ENCODE data around the gene NDUFB6. TPM values are rescaled to one million over a fixed set of nuclear protein-coding genes. Genes with fewer than 3 reads are reported as not detected.
A peak's percentile ranks its signal among the peaks of the same experiment; 100 is the strongest.
"Not testable (repeated sequence)": the region's sequence is repeated elsewhere in the genome, so short reads cannot be mapped to it uniquely, and the experiment has no call there.

NDUFB6 gene
- total RNA-seq, 6 experiments from 2014 or later: 62.5 to 78.6 (median 70.7) TPM

GRCh38 chr9:32526041-32526706, 46.8 kb downstream of the NDUFB6 start, which contains the start of gene RIGI:
TSS of gene RIGI (minus strand) at chr9:32526196. CDS start at chr9:32526166, 30 bp downstream.
- Mint-ChIP-seq H3K27me3 (ENCODE audit: insufficient read depth) (no peaks in the 10 kb centered on the region), H3K4me3 (peak within 1 kb of the TSS; percentile 93), H3K4me1 (ENCODE audit: low read depth) (peaks cover 40% of the 10 kb centered on the region), H3K27ac (peak within 1 kb of the TSS; percentile 83), H3K9me3 (no peaks in the 10 kb centered on the region), H3K36me3 (ENCODE audit: low read depth) (peaks cover 8% of the 10 kb centered on the region)
- TF ChIP-seq, protein P1, sequence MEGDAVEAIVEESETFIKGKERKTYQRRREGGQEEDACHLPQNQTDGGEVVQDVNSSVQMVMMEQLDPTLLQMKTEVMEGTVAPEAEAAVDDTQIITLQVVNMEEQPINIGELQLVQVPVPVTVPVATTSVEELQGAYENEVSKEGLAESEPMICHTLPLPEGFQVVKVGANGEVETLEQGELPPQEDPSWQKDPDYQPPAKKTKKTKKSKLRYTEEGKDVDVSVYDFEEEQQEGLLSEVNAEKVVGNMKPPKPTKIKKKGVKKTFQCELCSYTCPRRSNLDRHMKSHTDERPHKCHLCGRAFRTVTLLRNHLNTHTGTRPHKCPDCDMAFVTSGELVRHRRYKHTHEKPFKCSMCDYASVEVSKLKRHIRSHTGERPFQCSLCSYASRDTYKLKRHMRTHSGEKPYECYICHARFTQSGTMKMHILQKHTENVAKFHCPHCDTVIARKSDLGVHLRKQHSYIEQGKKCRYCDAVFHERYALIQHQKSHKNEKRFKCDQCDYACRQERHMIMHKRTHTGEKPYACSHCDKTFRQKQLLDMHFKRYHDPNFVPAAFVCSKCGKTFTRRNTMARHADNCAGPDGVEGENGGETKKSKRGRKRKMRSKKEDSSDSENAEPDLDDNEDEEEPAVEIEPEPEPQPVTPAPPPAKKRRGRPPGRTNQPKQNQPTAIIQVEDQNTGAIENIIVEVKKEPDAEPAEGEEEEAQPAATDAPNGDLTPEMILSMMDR (IDR thresholded peaks at IDR 0.05): peak; percentile 74
- DNase-seq: peak; percentile 88

- TF ChIP-seq, protein P1 (IDR thresholded peaks at IDR 0.05): no peak
- peaks cover 35% of the 10 kb centered on the region for H3K4me1 Mint-ChIP-seq (ENCODE audit: low read depth)
- H3K9me3 Mint-ChIP-seq: no peaks in the 10 kb centered on the region
- H3K27me3 Mint-ChIP-seq (ENCODE audit: insufficient read depth): no peaks in the 10 kb centered on the region
- H3K36me3 Mint-ChIP-seq (ENCODE audit: low read depth): peaks cover 9% of the 10 kb centered on the region
- no peak for DNase-seq
- H3K4me3 Mint-ChIP-seq: peak overlapping the region; percentile 93
- peak overlapping the region; percentile 83 for H3K27ac Mint-ChIP-seq
Observed at GRCh38 chr9:32525709-32526030, 47.3 kb downstream of the NDUFB6 start.

DNA sequence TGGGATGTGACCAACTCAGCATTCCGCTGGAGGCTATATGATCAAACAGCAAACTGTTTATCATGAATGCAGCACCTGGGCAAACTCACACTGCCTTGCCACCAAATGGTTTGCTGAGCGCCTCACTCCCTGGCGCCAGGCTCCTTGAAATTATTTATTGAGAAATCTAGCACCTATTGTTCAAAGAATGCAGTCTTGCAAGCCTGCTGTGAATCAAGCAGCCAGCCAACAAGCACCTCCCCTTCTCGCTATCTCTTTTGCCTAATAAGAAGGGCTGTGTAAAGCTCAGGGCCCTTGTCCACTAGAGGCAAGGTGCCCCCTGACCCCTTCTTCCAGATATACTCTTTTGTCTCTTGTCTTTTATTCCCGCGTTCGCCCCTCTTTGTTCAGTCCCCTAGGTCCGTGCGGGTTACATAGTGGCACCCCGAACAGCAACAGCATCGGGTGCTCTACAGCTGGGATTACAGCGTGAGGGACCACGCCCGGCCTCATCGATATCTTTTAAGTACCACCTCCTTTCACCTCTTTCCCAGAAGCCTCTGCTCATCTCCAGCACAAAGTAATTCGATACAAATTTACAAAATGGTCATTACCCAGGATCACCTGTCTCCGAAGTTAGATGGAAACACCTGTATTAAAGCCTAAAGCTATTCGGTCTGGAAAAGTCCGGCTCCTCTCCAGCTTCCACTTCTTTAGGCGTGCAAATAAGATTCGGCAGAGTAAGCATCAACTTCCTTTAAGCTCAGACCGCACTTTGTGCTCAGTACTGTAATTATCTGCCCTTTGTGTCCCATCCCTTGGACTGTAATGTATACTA, 47.9 kb downstream of the NDUFB6 start:
- H3K4me1 Mint-ChIP-seq (ENCODE audit: low read depth): peaks cover 35% of the 10 kb centered on the region
- peak overlapping the region; percentile 93 for H3K4me3 Mint-ChIP-seq
- TF ChIP-seq, protein P1 (IDR thresholded peaks at IDR 0.05): no peak
- H3K36me3 Mint-ChIP-seq (ENCODE audit: low read depth): peaks cover 9% of the 10 kb centered on the region
- H3K27me3 Mint-ChIP-seq (ENCODE audit: insufficient read depth): no peaks in the 10 kb centered on the region
- no peak for DNase-seq
- H3K27ac Mint-ChIP-seq: peak overlapping the region; percentile 83
- no peaks in the 10 kb centered on the region for H3K9me3 Mint-ChIP-seq

GRCh38 chr9:32524558-32524891, 48.4 kb downstream of the NDUFB6 start:
- not testable (repeated sequence) for H3K36me3 Mint-ChIP-seq (ENCODE audit: low read depth); H3K27me3 Mint-ChIP-seq (ENCODE audit: insufficient read depth); H3K9me3 Mint-ChIP-seq; DNase-seq
- Mint-ChIP-seq H3K4me3 (peak overlapping the region; percentile 93; the same call in 1 of the 2 replicates), H3K27ac (0 out of 2 replicates have a peak overlapping the region, but pooled peaks have one; percentile 83), H3K4me1 (ENCODE audit: low read depth) (peaks cover 35% of the 10 kb centered on the region)

GRCh38 chr9:32523910-32524309, 49.0 kb downstream of the NDUFB6 start:
- H3K27ac Mint-ChIP-seq: no peak overlapping the region
- DNase-seq: no peak

More at GRCh38 chr9:32523910-32524309, 49.0 kb downstream of the NDUFB6 start:
- Mint-ChIP-seq H3K36me3 (ENCODE audit: low read depth) (peaks cover 9% of the 10 kb centered on the region), H3K4me1 (ENCODE audit: low read depth) (peaks cover 35% of the 10 kb centered on the region), H3K27me3 (ENCODE audit: insufficient read depth) (no peaks in the 10 kb centered on the region), H3K4me3 (no peak overlapping the region), H3K9me3 (no peaks in the 10 kb centered on the region)
- TF ChIP-seq, protein P1 (IDR thresholded peaks at IDR 0.05): no peak

Data from HFFc6 (cell line).